CD14-positive monocyte (primary cell): ENCODE results near the gene PTPRC. TPM values are rescaled to one million over a fixed set of nuclear protein-coding genes. Genes with fewer than 3 reads are reported as not detected.

ENCODE experiments used
- DNase-seq, 3 donors: peaks; one replicate each; pipeline ENCODE4 v3.0.0-alpha.2; 2011 to 2022
- H2AFZ ChIP-seq: 2 replicates; pipeline ENCODE4 v1.6.0; 2012; ENCODE audit warnings: mild to moderate bottlenecking, low read depth, low read length, inconsistent platforms; ENCODE audit not compliant: insufficient read depth, poor library complexity, severe bottlenecking
- H3K27ac ChIP-seq, 2 donors: 1 replicate in 1 of 2; 2 replicates in 1 of 2; pipeline ENCODE4 v1.5.1; 2012 to 2013; ENCODE audit warnings: low read length in 2 of 2, control low read depth in 1 of 2, inconsistent platforms in 1 of 2, low read depth in 1 of 2, mild to moderate bottlenecking in 1 of 2
- H3K27me3 ChIP-seq, 2 donors: one replicate each; pipeline versions ENCODE4 v1.6.0 to v1.6.1; 2011 to 2013; ENCODE audit warnings: low read length in 2 of 2; ENCODE audit not compliant: control insufficient read depth in 2 of 2, insufficient read depth in 2 of 2
- H3K36me3 ChIP-seq, 2 donors: replicated peaks in 1 of 2; 1 replicate in 1 of 2; 2 replicates in 1 of 2; pipeline versions ENCODE4 v1.5.1 to v1.6.1; 2012 to 2013; ENCODE audit warnings: low read length in 2 of 2, control low read depth in 1 of 2, inconsistent platforms in 1 of 2, mild to moderate bottlenecking in 1 of 2; ENCODE audit not compliant: insufficient read depth in 2 of 2, control insufficient read depth in 1 of 2
- H3K4me1 ChIP-seq, 2 donors: 1 replicate in 1 of 2; 2 replicates in 1 of 2; pipeline versions ENCODE4 v1.5.1 to v1.6.1; 2012 to 2013; ENCODE audit warnings: low read length in 2 of 2, control low read depth in 1 of 2, inconsistent platforms in 1 of 2, mild to moderate bottlenecking in 1 of 2, moderate library complexity in 1 of 2; ENCODE audit not compliant: insufficient read depth in 2 of 2, control insufficient read depth in 1 of 2
- H3K4me2 ChIP-seq: replicated peaks from 2 replicates; pipeline ENCODE3; 2012; ENCODE audit warnings: low read length, moderate library complexity, mild to moderate bottlenecking; ENCODE audit not compliant: poor library complexity, severe bottlenecking; ENCODE audit errors: extremely low read depth
- H3K4me3 ChIP-seq, 3 experiments: fragments of 200-600 bp in 1 of 3; sonication (generic) in 1 of 3; replicated peaks in 1 of 3; 1 replicate in 2 of 3; 2 replicates in 1 of 3; pipeline ENCODE4 v1.5.1; 2011 to 2013; ENCODE audit warnings: low read length in 3 of 3, mild to moderate bottlenecking in 3 of 3, control low read depth in 2 of 3, low read depth in 2 of 3, inconsistent platforms in 1 of 3, moderate library complexity in 1 of 3
- H3K79me2 ChIP-seq: 2 replicates; pipeline ENCODE4 v1.6.0; 2012; ENCODE audit warnings: mild to moderate bottlenecking, control low read depth, inconsistent platforms, low read length, moderate library complexity; ENCODE audit not compliant: insufficient read depth
- H3K9ac ChIP-seq: 2 replicates; pipeline ENCODE4 v1.6.0; 2017; ENCODE audit warnings: low read length, mild to moderate bottlenecking; ENCODE audit not compliant: insufficient read depth, poor library complexity, severe bottlenecking
- H3K9me3 ChIP-seq, 2 donors: replicated peaks in 1 of 2; 1 replicate in 1 of 2; 2 replicates in 1 of 2; pipeline versions ENCODE4 v1.5.1 to v1.6.1; 2012 to 2013; ENCODE audit warnings: low read length in 2 of 2, control low read depth in 1 of 2; ENCODE audit not compliant: control insufficient read depth in 1 of 2, insufficient read depth in 1 of 2
- H4K20me1 ChIP-seq: 2 replicates; pipeline ENCODE4 v1.6.0; 2012; ENCODE audit warnings: mild to moderate bottlenecking, low read length, control low read depth, moderate library complexity; ENCODE audit not compliant: insufficient read depth
- H3K27ac Mint-ChIP-seq, 7 donors: one replicate each; pipeline ENCODE4 v1.8.0; 2020; ENCODE audit warnings: mild to moderate bottlenecking in 7 of 7, mixed read lengths in 7 of 7, moderate library complexity in 6 of 7, inconsistent platforms in 2 of 7
- H3K27me3 Mint-ChIP-seq, 3 donors: one replicate each; pipeline ENCODE4 v1.8.0; 2021 to 2022; ENCODE audit warnings: low read depth in 3 of 3, mild to moderate bottlenecking in 3 of 3, mixed read lengths in 3 of 3, moderate library complexity in 3 of 3, inconsistent platforms in 1 of 3
- H3K36me3 Mint-ChIP-seq, 2 donors: one replicate each; pipeline ENCODE4 v1.8.0; 2020; ENCODE audit warnings: mixed read lengths in 2 of 2, inconsistent platforms in 1 of 2, mild to moderate bottlenecking in 1 of 2
- H3K4me1 Mint-ChIP-seq: one replicate; pipeline ENCODE4 v1.8.0; 2020; ENCODE audit warnings: mild to moderate bottlenecking, mixed read lengths
- H3K4me3 Mint-ChIP-seq, 2 donors: one replicate each; pipeline ENCODE4 v1.8.0; 2020; ENCODE audit warnings: mild to moderate bottlenecking in 2 of 2, mixed read lengths in 2 of 2, moderate library complexity in 1 of 2
- H3K9me3 Mint-ChIP-seq, 7 donors: one replicate each; pipeline ENCODE4 v1.8.0; 2020 to 2022; ENCODE audit warnings: mixed read lengths in 7 of 7, mild to moderate bottlenecking in 6 of 7, moderate library complexity in 6 of 7, inconsistent platforms in 2 of 7
- CTCF ChIP-seq: fragments of 200-600 bp; IDR thresholded peaks from one replicate; pipeline ENCODE4 v1.8.0; 2022; ENCODE audit warnings: antibody characterized with exemption, mild to moderate bottlenecking
- WGBS: methylation state at CpG from one replicate; pipeline ENCODE4 v1.1.5; 2013; ENCODE audit warnings: missing lambda C conversion rate; ENCODE audit not compliant: insufficient coverage; 5-methylcytosine and 5-hydroxymethylcytosine counted together
- intact Hi-C, 2 donors: fragments of 100-400 bp; cut with micrococcal nuclease; formaldehyde crosslinking; loops; one replicate each; pipeline versions ENCODE4 v1.15.0 to v1.15.1; 2023
- polyA plus RNA-seq, 3 donors: library from polyadenylated mRNA; depleted of rRNA in 1 of 3; unstranded in 2 of 3; stranded (reverse) in 1 of 3; fragments of 300-500 nt in 2 of 3; fragments of >200 nt in 1 of 3; fragmentation: Illumina TruSeq in 2 of 3; gene quantifications; 1 replicate in 2 of 3; 2 replicates in 1 of 3; pipeline ENCODE4 v1.2.3, GENCODE V29; 2012 to 2021

Gene PTPRC
- polyA plus RNA-seq, 3 donors: 410 to 992 (median 667) TPM

- no peak overlapping the region for H3K4me3 ChIP-seq
- Mint-ChIP-seq H3K4me3 (no peak overlapping the region), H3K36me3 (peaks cover 3 to 7% of the 10 kb centered on the region in 2 donors), H3K27me3 (peaks cover 0 to 3% (median 1%) of the 10 kb centered on the region in 3 donors), H3K27ac (no peak overlapping the region), H3K4me1 (no peaks in the 10 kb centered on the region), H3K9me3 (peaks cover 18 to 35% (median 23%) of the 10 kb centered on the region in 7 donors)
- no peak overlapping the region for H3K9ac ChIP-seq
- H3K36me3 ChIP-seq: no peaks in the 10 kb centered on the region
- no peak overlapping the region for H3K4me2 ChIP-seq
- DNase-seq: no peak
- H3K79me2 ChIP-seq: no peaks in the 10 kb centered on the region
- H3K27me3 ChIP-seq: no peaks in the 10 kb centered on the region
- H3K4me1 ChIP-seq: no peaks in the 10 kb centered on the region
- intact Hi-C loops: no loop called here
- no peaks in the 10 kb centered on the region for H4K20me1 ChIP-seq
- no peak for TF ChIP-seq CTCF
- H3K27ac ChIP-seq: no peak overlapping the region
- no peak overlapping the region for H2AFZ ChIP-seq
- peaks cover 7 to 10% of the 10 kb centered on the region in 2 donors for H3K9me3 ChIP-seq
Observed at GRCh38 chr1:198590454-198590853, 48.4 kb upstream of the PTPRC start.

- no peak for DNase-seq
- no peak for TF ChIP-seq CTCF
- Mint-ChIP-seq H3K27ac (no peak overlapping the region), H3K27me3 (peaks cover 0 to 4% (median 1%) of the 10 kb centered on the region in 3 donors), H3K4me3 (no peak overlapping the region), H3K4me1 (peaks cover 10% of the 10 kb centered on the region), H3K36me3 (no peaks in the 10 kb centered on the region), H3K9me3 (peaks cover 3 to 16% (median 10%) of the 10 kb centered on the region in 7 donors)
- Histone ChIP-seq H3K27ac (no peak overlapping the region), H3K9ac (no peak overlapping the region), H2AFZ (no peak overlapping the region), H3K27me3 (no peaks in the 10 kb centered on the region), H3K4me3 (no peak overlapping the region), H3K4me2 (no peak overlapping the region), H4K20me1 (no peaks in the 10 kb centered on the region), H3K4me1 (peaks cover 3 to 4% of the 10 kb centered on the region in 2 donors), H3K9me3 (peaks cover 0 to 7% of the 10 kb centered on the region in 2 donors), H3K36me3 (no peaks in the 10 kb centered on the region), H3K79me2 (no peaks in the 10 kb centered on the region)
- 100% methylated on average over 1 of the region's 2 CpGs for WGBS
- intact Hi-C loops: no loop called here
Observed at GRCh38 chr1:198595765-198596164, 43.1 kb upstream of the PTPRC start.
